H1 (cell line): ENCODE data around the gene PLA2G4E. TPM values are rescaled to one million over a fixed set of nuclear protein-coding genes. Genes with fewer than 3 reads are reported as not detected.

Experiments used
- CTCF ChIA-PET: fragments of 300-600 bp; sonication (Branson Sonifier 250); formaldehyde crosslinking; loops from one replicate; lab custom pipeline; 2021; ENCODE audit not compliant: partially characterized antibody; lab: Charles Lee
- POLR2A ChIA-PET: fragments of 300-600 bp; sonication (Branson Sonifier 250); formaldehyde crosslinking; loops from one replicate; lab custom pipeline; 2021; ENCODE audit warnings: inconsistent platforms; ENCODE audit not compliant: partially characterized antibody; lab: Charles Lee
- DNase-seq, 2 experiments: peaks; one replicate each; pipeline versions ENCODE4 v3.0.0 to v3.0.0-alpha.2; 2010 to 2022; ENCODE audit warnings: low spot score in 2 of 2, low read depth in 1 of 2, mixed read lengths in 1 of 2
- FAIRE-seq: peaks from 2 replicates; lab custom pipeline; 2011; peaks lifted over from hg19 to GRCh38; lab: Jason Lieb, UNC
- H2AFZ ChIP-seq: 2 replicates; pipeline ENCODE4 v1.8.1; 2012; ENCODE audit warnings: low read length, inconsistent platforms
- H2AK5ac ChIP-seq: 2 replicates; pipeline ENCODE4 v1.6.1; 2013; ENCODE audit warnings: low read depth, low read length
- H2BK120ac ChIP-seq: replicated peaks from 2 replicates; pipeline ENCODE3; 2013; ENCODE audit warnings: low read depth, low read length, inconsistent platforms
- H2BK12ac ChIP-seq: 2 replicates; pipeline ENCODE4 v1.6.1; 2013; ENCODE audit warnings: low read depth, low read length
- H2BK15ac ChIP-seq: 2 replicates; pipeline ENCODE4 v1.6.1; 2013; ENCODE audit warnings: low read length
- H2BK20ac ChIP-seq: 2 replicates; pipeline ENCODE4 v1.6.1; 2013; ENCODE audit warnings: low read length
- H2BK5ac ChIP-seq: 2 replicates; pipeline ENCODE4 v1.6.1; 2013; ENCODE audit warnings: low read depth, low read length
- H3K14ac ChIP-seq: 2 replicates; pipeline ENCODE4 v1.6.1; 2013; ENCODE audit warnings: inconsistent platforms; ENCODE audit not compliant: insufficient read length
- H3K18ac ChIP-seq: 2 replicates; pipeline ENCODE4 v1.6.1; 2013; ENCODE audit warnings: low read length; ENCODE audit errors: extremely low read depth
- H3K23ac ChIP-seq: 2 replicates; pipeline ENCODE4 v1.6.1; 2013; ENCODE audit warnings: inconsistent platforms; ENCODE audit not compliant: insufficient read length
- H3K23me2 ChIP-seq: 2 replicates; pipeline ENCODE4 v1.6.1; 2013; ENCODE audit warnings: low read depth, low read length
- H3K27ac ChIP-seq: 2 replicates; pipeline ENCODE4 v1.6.1; 2011; ENCODE audit warnings: low read depth, low read length, inconsistent platforms
- H3K27me3 ChIP-seq, 4 experiments: replicated peaks in 1 of 4; 1 replicate in 1 of 4; 2 replicates in 3 of 4; pipeline versions ENCODE4 v1.6.1 to v1.8.1; 2011 to 2013; ENCODE audit warnings: low read length in 3 of 4, mild to moderate bottlenecking in 3 of 4, inconsistent platforms in 2 of 4, mixed read lengths in 2 of 4, moderate library complexity in 1 of 4; ENCODE audit not compliant: control insufficient read depth in 3 of 4, insufficient read depth in 3 of 4; ENCODE audit errors: extremely low read depth in 1 of 4
- H3K36me3 ChIP-seq, 4 experiments: 2 replicates each; pipeline versions ENCODE4 v1.6.1 to v1.8.1; 2011 to 2013; ENCODE audit warnings: mild to moderate bottlenecking in 4 of 4, low read length in 3 of 4, moderate library complexity in 2 of 4, control low read depth in 1 of 4, inconsistent platforms in 1 of 4; ENCODE audit not compliant: insufficient read depth in 4 of 4, control insufficient read depth in 2 of 4
- H3K4ac ChIP-seq: replicated peaks from 2 replicates; pipeline ENCODE3; 2013; ENCODE audit warnings: low read length, low read depth, mixed read lengths, inconsistent platforms; ENCODE audit not compliant: insufficient read length
- H3K4me1 ChIP-seq, 4 experiments: replicated peaks in 1 of 4; 1 replicate in 1 of 4; 2 replicates in 3 of 4; pipeline versions ENCODE4 v1.6.1 to v1.8.1; 2011 to 2013; ENCODE audit warnings: low read length in 3 of 4, inconsistent platforms in 2 of 4, mixed read lengths in 1 of 4; ENCODE audit not compliant: insufficient read depth in 4 of 4, control insufficient read depth in 3 of 4
- H3K4me2 ChIP-seq, 2 experiments: 2 replicates each; pipeline versions ENCODE4 v1.6.1 to v1.8.1; 2011 to 2013; ENCODE audit warnings: low read depth in 2 of 2, low read length in 2 of 2, control low read depth in 1 of 2, inconsistent platforms in 1 of 2, mild to moderate bottlenecking in 1 of 2; ENCODE audit not compliant: insufficient read depth in 1 of 2
- H3K4me3 ChIP-seq, 4 experiments: fragments of 200-600, 300-600 bp in 1 of 4; sonication (generic), shearing (Covaris generic), sonication (Bioruptor Twin) in 1 of 4; 2 replicates each; pipeline versions ENCODE4 v1.5.1 to v1.8.1; 2011 to 2016; ENCODE audit warnings: low read length in 4 of 4, low read depth in 3 of 4, control low read depth in 2 of 4, inconsistent platforms in 2 of 4, mild to moderate bottlenecking in 2 of 4, mixed read lengths in 1 of 4, moderate library complexity in 1 of 4; ENCODE audit not compliant: insufficient read depth in 2 of 4; ENCODE audit errors: extremely low read depth in 1 of 4
- H3K56ac ChIP-seq: replicated peaks from 2 replicates; pipeline ENCODE3; 2013; ENCODE audit warnings: low read depth, mild to moderate bottlenecking, mixed read lengths, low read length, inconsistent platforms; ENCODE audit not compliant: insufficient read length
- H3K79me1 ChIP-seq: 2 replicates; pipeline ENCODE4 v1.6.1; 2013; ENCODE audit warnings: low read depth, low read length, control low read depth
- H3K79me2 ChIP-seq, 2 experiments: 2 replicates each; pipeline versions ENCODE4 v1.6.1 to v1.8.1; 2012 to 2013; ENCODE audit warnings: low read length in 2 of 2, mild to moderate bottlenecking in 2 of 2, inconsistent platforms in 1 of 2; ENCODE audit not compliant: insufficient read depth in 2 of 2, control insufficient read depth in 1 of 2
- H3K9ac ChIP-seq, 4 experiments: replicated peaks in 1 of 4; 1 replicate in 1 of 4; 2 replicates in 3 of 4; pipeline versions ENCODE4 v1.6.1 to v1.8.1; 2011 to 2013; ENCODE audit warnings: low read depth in 3 of 4, low read length in 3 of 4, control low read depth in 2 of 4, mild to moderate bottlenecking in 2 of 4, moderate library complexity in 2 of 4, inconsistent platforms in 1 of 4; ENCODE audit errors: extremely low read depth in 1 of 4
- H3K9me3 ChIP-seq, 2 experiments: 2 replicates each; pipeline versions ENCODE4 v1.6.1 to v1.8.1; 2012 to 2013; ENCODE audit warnings: mild to moderate bottlenecking in 2 of 2, moderate library complexity in 2 of 2, control low read depth in 1 of 2, inconsistent platforms in 1 of 2, low read depth in 1 of 2, low read length in 1 of 2, mixed read lengths in 1 of 2; ENCODE audit not compliant: insufficient read depth in 2 of 2
- H4K20me1 ChIP-seq, 2 experiments: replicated peaks in 1 of 2; 2 replicates each; pipeline versions ENCODE3 to v1.8.1; 2011 to 2013; ENCODE audit warnings: inconsistent platforms in 2 of 2, low read length in 2 of 2, mild to moderate bottlenecking in 1 of 2; ENCODE audit not compliant: insufficient read depth in 2 of 2, control insufficient read depth in 1 of 2
- H4K5ac ChIP-seq: 2 replicates; pipeline ENCODE4 v1.6.1; 2013; ENCODE audit warnings: low read length, low read depth, mixed read lengths, inconsistent platforms; ENCODE audit not compliant: insufficient read length
- H4K8ac ChIP-seq: 2 replicates; pipeline ENCODE4 v1.8.0; 2013; ENCODE audit warnings: mild to moderate bottlenecking, moderate library complexity, low read length, inconsistent platforms; ENCODE audit not compliant: insufficient read depth; ENCODE audit errors: extremely low read depth
- H4K91ac ChIP-seq: replicated peaks from 2 replicates; pipeline ENCODE3; 2013; ENCODE audit warnings: low read length, mixed read lengths, inconsistent platforms; ENCODE audit not compliant: insufficient read length
- CBX8 ChIP-seq: fragments of 300-800, 300-1000 bp; sonication (generic); IDR thresholded peaks from 2 replicates; pipeline ENCODE4 v1.7.1; 2016; ENCODE audit warnings: low read depth, low read length, borderline replicate concordance
- CTBP2 ChIP-seq: IDR thresholded peaks from 2 replicates; pipeline ENCODE4 v1.7.0; 2011; ENCODE audit warnings: borderline replicate concordance, mild to moderate bottlenecking, moderate library complexity, mixed read lengths, low read length; ENCODE audit not compliant: insufficient read depth, insufficient read length
- MAX ChIP-seq: IDR thresholded peaks from 2 replicates; pipeline ENCODE4 v1.6.1; 2012; ENCODE audit warnings: inconsistent platforms
- NANOG ChIP-seq: IDR thresholded peaks from 2 replicates; pipeline ENCODE4 v1.6.1; 2011; ENCODE audit warnings: low read length, low read depth, mild to moderate bottlenecking, inconsistent platforms; ENCODE audit not compliant: insufficient read depth, poor library complexity, severe bottlenecking
- POLR2A ChIP-seq, 2 experiments: IDR thresholded peaks; 1 replicate in 1 of 2; 2 replicates in 1 of 2; pipeline ENCODE4 v1.6.1; 2011; ENCODE audit warnings: low read depth in 2 of 2, low read length in 2 of 2, mild to moderate bottlenecking in 2 of 2; ENCODE audit errors: control extremely low read depth in 1 of 2
- SIRT6 ChIP-seq: IDR thresholded peaks from one replicate; pipeline ENCODE4 v1.7.1; 2012; ENCODE audit warnings: low read length, inconsistent platforms
- SP4 ChIP-seq: IDR thresholded peaks from 2 replicates; pipeline ENCODE4 v1.6.1; 2012; ENCODE audit warnings: low read length, inconsistent platforms
- TBP ChIP-seq: IDR thresholded peaks from 2 replicates; pipeline ENCODE4 v1.6.1; 2011; ENCODE audit warnings: low read depth, low read length, improper control_type of control experiment
- ZNF274 ChIP-seq: IDR thresholded peaks from 2 replicates; pipeline ENCODE4 v1.7.0; 2012; ENCODE audit warnings: low read length, borderline replicate concordance; ENCODE audit errors: extremely low read depth
- WGBS, 2 experiments: shearing (Covaris generic) in 1 of 2; methylation state at CpG; one replicate each; pipeline versions ENCODE4 v1.1.6 to v1.1.7; 2013 to 2015; ENCODE audit warnings: low lambda C conversion rate in 2 of 2, mixed read lengths in 2 of 2, inconsistent platforms in 1 of 2, low coverage in 1 of 2, missing lambda C conversion rate in 1 of 2; ENCODE audit not compliant: insufficient replicate concordance in 2 of 2, insufficient coverage in 1 of 2, insufficient read length in 1 of 2; ENCODE audit errors: extremely low coverage in 1 of 2, missing lambda C conversion rate in 1 of 2; 5-methylcytosine and 5-hydroxymethylcytosine counted together
- polyA plus RNA-seq, 7 experiments: library from polyadenylated mRNA; depleted of rRNA in 3 of 7; stranded (reverse) in 5 of 7; unstranded in 2 of 7; fragments of >200 nt in 5 of 7; fragments of 200-250 nt in 2 of 7; gene quantifications; 1 replicate in 5 of 7; 2 replicates in 1 of 7; 4 replicates in 1 of 7; pipeline versions ENCODE4 v1.2.1 to v1.2.3, GENCODE V29; 2011 to 2013; ENCODE audit warnings: missing spikeins in 2 of 7, mixed read lengths in 2 of 7
- total RNA-seq: library from RNA; stranded (reverse); fragmentation: NEBNext Ultra II Directional; extraction: Animal tissue kit (Norgen Biotek cat#: 25700); gene quantifications from 2 replicates; pipeline ENCODE4 v1.2.1, GENCODE V29; 2021

The PLA2G4E gene
- total and polyA plus RNA-seq, 2 of the 8 experiments (the other 6 are each of a cell fraction or from before 2014, with no cell fraction given), result 0.03 TPM; not detected in 1

- Histone ChIP-seq H4K5ac (no peak overlapping the region), H2BK20ac (no peak overlapping the region), H3K9ac (no peak overlapping the region), H4K20me1 (peaks cover 1 to 11% of the 10 kb centered on the region in 2 experiments), H2BK5ac (peak overlapping the region; percentile 31), H2BK120ac (no peak overlapping the region), H3K4ac (no peak overlapping the region), H3K14ac (no peak overlapping the region), H2BK15ac (no peak overlapping the region), H3K9me3 (no peaks in the 10 kb centered on the region), H3K36me3 (peaks cover 2 to 13% (median 6%) of the 10 kb centered on the region in 4 experiments; a peak in 6 of 8 replicates), H3K27ac (no peak overlapping the region), H4K91ac (no peak overlapping the region), H3K4me3 (no peak overlapping the region), H2BK12ac (no peak overlapping the region), H3K4me1 (peaks cover 0 to 4% (median 3%) of the 10 kb centered on the region in 4 experiments; a peak in 2 of 7 replicates), H3K79me1 (peaks cover 2% of the 10 kb centered on the region), H3K79me2 (peaks cover 0 to 4% of the 10 kb centered on the region in 2 experiments; a peak in 1 of 4 replicates), H4K8ac (no peak overlapping the region), H3K4me2 (no peak overlapping the region), H3K18ac (no peak overlapping the region), H3K27me3 (no peaks in the 10 kb centered on the region), H3K23me2 (no peaks in the 10 kb centered on the region), H3K56ac (no peak overlapping the region), H2AK5ac (no peak overlapping the region), H3K23ac (no peak overlapping the region), H2AFZ (no peak overlapping the region)
- no peak for DNase-seq
- no peak for FAIRE-seq
- WGBS, 2 experiments, result 94% methylated on average over 6 of the region's 6 CpGs; no CpG with 5 or more reads in 1 of the 2 experiments
- CTCF ChIA-PET, result interaction anchor here (0.6 to 1.3 kb wide), 5 partner anchors 10 to 171 kb away, joined by 3 to 4 read pairs (median 3); no protein-coding TSS in a partner anchor
- POLR2A ChIA-PET, result interaction anchor here (1.3 kb wide), 1 partner anchor 18 kb away, joined by 4 read pairs; no protein-coding TSS in a partner anchor
- TF ChIP-seq TBP (no peak), SIRT6 (no peak), SP4 (no peak), CBX8 (no peak), POLR2A (IDR thresholded peaks at IDR 0.05; ENCODE audit: control extremely low read depth in 1 of 2, low read depth in 2 of 2, low read length in 2 of 2) (no peak), ZNF274 (no peak), MAX (no peak), NANOG (no peak), CTBP2 (no peak)
Observed at GRCh38 chr15:41943543-41944312, 77.1 kb downstream of the PLA2G4E start.
